Stimulated activated CD4-positive, alpha-beta T cell treated with anti-CD3 and anti-CD28 coated beads, Interleukin-4, amount 100 ng/mL, for 1 hour (primary cell): ENCODE data around the gene TENT5C.

Experiments used
- DNase-seq: peaks from one replicate; pipeline ENCODE4 v3.0.0-alpha.2; 2020

Gene TENT5C

GRCh38 chr1:117594261-117594990 lies 11.4 kb upstream of the TENT5C start:
- DNase-seq = no peak

- DNase-seq = no peak
Observed at GRCh38 chr1:117596023-117596720, 9.7 kb upstream of the TENT5C start.

GRCh38 chr1:117598489-117598888 lies 7.4 kb upstream of the TENT5C start:
- DNase-seq = no peak

- no peak for DNase-seq
Observed at GRCh38 chr1:117599286-117600221, 6.3 kb upstream of the TENT5C start.

- no peak for DNase-seq
Observed at GRCh38 chr1:117600325-117600943, 5.4 kb upstream of the TENT5C start.

- DNase-seq = no peak
Observed at GRCh38 chr1:117600966-117601365, 4.9 kb upstream of the TENT5C start.

GRCh38 chr1:117602862-117603261 lies 3.0 kb upstream of the TENT5C start:
- DNase-seq = no peak

- DNase-seq = no peak
Observed at GRCh38 chr1:117605164-117605773, 579 bp upstream of the TENT5C start.

GRCh38 chr1:117606649-117607430 lies 992 bp downstream of the TENT5C start:
- DNase-seq = peak; percentile 51

GRCh38 chr1:117607471-117607870 lies 1.6 kb downstream of the TENT5C start:
- peak; percentile 9 for DNase-seq

GRCh38 chr1:117608115-117608615 lies 2.3 kb downstream of the TENT5C start:
- DNase-seq = no peak

- DNase-seq = no peak
Observed at GRCh38 chr1:117608758-117609157, 2.9 kb downstream of the TENT5C start.

- DNase-seq = no peak
Observed at GRCh38 chr1:117609471-117609911, 3.6 kb downstream of the TENT5C start.

GRCh38 chr1:117610036-117610435 lies 4.2 kb downstream of the TENT5C start:
- no peak for DNase-seq

- no peak for DNase-seq
Observed at GRCh38 chr1:117611121-117611601, 5.3 kb downstream of the TENT5C start.

- DNase-seq = no peak
Observed at GRCh38 chr1:117611894-117612483, 6.1 kb downstream of the TENT5C start.

GRCh38 chr1:117612517-117613248 lies 6.8 kb downstream of the TENT5C start:
- DNase-seq = no peak

GRCh38 chr1:117613249-117613968 lies 7.6 kb downstream of the TENT5C start:
- DNase-seq = no peak
